ENCODE data around the gene ABCC1. TPM values are rescaled to one million over a fixed set of nuclear protein-coding genes. Genes with fewer than 3 reads are reported as not detected.

ABCC1 gene
- polyA plus RNA-seq, 1 donor (not counting 4 experiments of a cell fraction or from before 2014, with no cell fraction given), result 19.4 TPM

GRCh38 chr16:16171332-16171919 is 222.0 kb downstream of the ABCC1 start:
- Histone ChIP-seq H3K27ac (ENCODE audit: control insufficient read depth, insufficient read depth, low read length) (no peak overlapping the region), H3K9me1 (ENCODE audit: control insufficient read depth, extremely low read depth, insufficient read depth, low read length) (no peaks in the 10 kb centered on the region), H3K9ac (ENCODE audit: control insufficient read depth, extremely low read depth, insufficient read depth, low read length) (no peak overlapping the region), H3K4me1 (ENCODE audit: control insufficient read depth, extremely low read depth, insufficient read depth, low read length) (no peaks in the 10 kb centered on the region), H3K27me3 (ENCODE audit: control insufficient read depth, extremely low read depth, insufficient read depth, low read length) (no peaks in the 10 kb centered on the region), H3K4me3 (ENCODE audit: control insufficient read depth in 2 of 3, extremely low read depth in 1 of 3, insufficient read depth in 2 of 3, low read depth in 1 of 3, low read length in 3 of 3) (no peak overlapping the region), H3K36me3 (ENCODE audit: control insufficient read depth in 2 of 2, extremely low read depth in 1 of 2, insufficient read depth in 2 of 2, low read length in 2 of 2) (no peaks in the 10 kb centered on the region), H2AFZ (ENCODE audit: control insufficient read depth, low read length) (no peak overlapping the region), H3K4me2 (ENCODE audit: control insufficient read depth, extremely low read depth, insufficient read depth, low read depth, low read length) (no peak overlapping the region), H3K9me3 (ENCODE audit: control insufficient read depth, low read depth, low read length) (no peaks in the 10 kb centered on the region), H3K79me2 (ENCODE audit: control insufficient read depth, insufficient read depth, low read length) (no peaks in the 10 kb centered on the region), H4K20me1 (ENCODE audit: control insufficient read depth, extremely low read depth, insufficient read depth, low read length) (no peaks in the 10 kb centered on the region)
- TF ChIP-seq, protein P1, sequence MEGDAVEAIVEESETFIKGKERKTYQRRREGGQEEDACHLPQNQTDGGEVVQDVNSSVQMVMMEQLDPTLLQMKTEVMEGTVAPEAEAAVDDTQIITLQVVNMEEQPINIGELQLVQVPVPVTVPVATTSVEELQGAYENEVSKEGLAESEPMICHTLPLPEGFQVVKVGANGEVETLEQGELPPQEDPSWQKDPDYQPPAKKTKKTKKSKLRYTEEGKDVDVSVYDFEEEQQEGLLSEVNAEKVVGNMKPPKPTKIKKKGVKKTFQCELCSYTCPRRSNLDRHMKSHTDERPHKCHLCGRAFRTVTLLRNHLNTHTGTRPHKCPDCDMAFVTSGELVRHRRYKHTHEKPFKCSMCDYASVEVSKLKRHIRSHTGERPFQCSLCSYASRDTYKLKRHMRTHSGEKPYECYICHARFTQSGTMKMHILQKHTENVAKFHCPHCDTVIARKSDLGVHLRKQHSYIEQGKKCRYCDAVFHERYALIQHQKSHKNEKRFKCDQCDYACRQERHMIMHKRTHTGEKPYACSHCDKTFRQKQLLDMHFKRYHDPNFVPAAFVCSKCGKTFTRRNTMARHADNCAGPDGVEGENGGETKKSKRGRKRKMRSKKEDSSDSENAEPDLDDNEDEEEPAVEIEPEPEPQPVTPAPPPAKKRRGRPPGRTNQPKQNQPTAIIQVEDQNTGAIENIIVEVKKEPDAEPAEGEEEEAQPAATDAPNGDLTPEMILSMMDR (optimal IDR thresholded peaks at IDR 0.05 in 1 of 3, IDR thresholded peaks at IDR 0.05 in 1 of 3, conservative IDR thresholded peaks at IDR 0.05 in 1 of 3; ENCODE audit: extremely low read depth in 1 of 3, insufficient read depth in 2 of 3, low read length in 3 of 3), result no peak
- TF ChIP-seq EZH2 (IDR thresholded peaks at IDR 0.05; ENCODE audit: low read length), result no peak
- FAIRE-seq, result no peak
- dilution Hi-C loops (cut with MboI; ENCODE audit: extremely low pct_ligation_motif_present, low sequenced_read_pairs), result no loop called here
- no peak for DNase-seq (ENCODE audit: low read depth, low spot score)

- Histone ChIP-seq H2AFZ (ENCODE audit: control insufficient read depth, low read length) (no peak overlapping the region), H3K4me1 (ENCODE audit: control insufficient read depth, extremely low read depth, insufficient read depth, low read length) (no peaks in the 10 kb centered on the region), H4K20me1 (ENCODE audit: control insufficient read depth, extremely low read depth, insufficient read depth, low read length) (no peaks in the 10 kb centered on the region), H3K36me3 (ENCODE audit: control insufficient read depth in 2 of 2, extremely low read depth in 1 of 2, insufficient read depth in 2 of 2, low read length in 2 of 2) (no peaks in the 10 kb centered on the region), H3K9me3 (ENCODE audit: control insufficient read depth, low read depth, low read length) (no peaks in the 10 kb centered on the region), H3K79me2 (ENCODE audit: control insufficient read depth, insufficient read depth, low read length) (no peaks in the 10 kb centered on the region), H3K9me1 (ENCODE audit: control insufficient read depth, extremely low read depth, insufficient read depth, low read length) (no peaks in the 10 kb centered on the region), H3K27me3 (ENCODE audit: control insufficient read depth, extremely low read depth, insufficient read depth, low read length) (no peaks in the 10 kb centered on the region), H3K4me2 (ENCODE audit: control insufficient read depth, extremely low read depth, insufficient read depth, low read depth, low read length) (no peak overlapping the region), H3K9ac (ENCODE audit: control insufficient read depth, extremely low read depth, insufficient read depth, low read length) (no peak overlapping the region), H3K27ac (ENCODE audit: control insufficient read depth, insufficient read depth, low read length) (no peak overlapping the region), H3K4me3 (ENCODE audit: control insufficient read depth in 2 of 3, extremely low read depth in 1 of 3, insufficient read depth in 2 of 3, low read depth in 1 of 3, low read length in 3 of 3) (no peak overlapping the region)
- DNase-seq (ENCODE audit: low read depth, low spot score), result no peak
- no peak for FAIRE-seq
- dilution Hi-C loops (cut with MboI; ENCODE audit: extremely low pct_ligation_motif_present, low sequenced_read_pairs), result no loop called here
- no peak for TF ChIP-seq EZH2 (IDR thresholded peaks at IDR 0.05; ENCODE audit: low read length)
Observed at GRCh38 chr16:16172991-16173390, 223.6 kb downstream of the ABCC1 start.

GRCh38 chr16:16175296-16175695 is 225.9 kb downstream of the ABCC1 start:
- Histone ChIP-seq H3K4me1 (ENCODE audit: control insufficient read depth, extremely low read depth, insufficient read depth, low read length) (no peaks in the 10 kb centered on the region), H3K27me3 (ENCODE audit: control insufficient read depth, extremely low read depth, insufficient read depth, low read length) (no peaks in the 10 kb centered on the region), H3K9me3 (ENCODE audit: control insufficient read depth, low read depth, low read length) (no peaks in the 10 kb centered on the region), H4K20me1 (ENCODE audit: control insufficient read depth, extremely low read depth, insufficient read depth, low read length) (no peaks in the 10 kb centered on the region), H3K27ac (ENCODE audit: control insufficient read depth, insufficient read depth, low read length) (no peak overlapping the region), H3K4me3 (ENCODE audit: control insufficient read depth in 2 of 3, extremely low read depth in 1 of 3, insufficient read depth in 2 of 3, low read depth in 1 of 3, low read length in 3 of 3) (no peak overlapping the region), H3K36me3 (ENCODE audit: control insufficient read depth in 2 of 2, extremely low read depth in 1 of 2, insufficient read depth in 2 of 2, low read length in 2 of 2) (no peaks in the 10 kb centered on the region), H3K79me2 (ENCODE audit: control insufficient read depth, insufficient read depth, low read length) (no peaks in the 10 kb centered on the region), H2AFZ (ENCODE audit: control insufficient read depth, low read length) (no peak overlapping the region), H3K9me1 (ENCODE audit: control insufficient read depth, extremely low read depth, insufficient read depth, low read length) (no peaks in the 10 kb centered on the region), H3K4me2 (ENCODE audit: control insufficient read depth, extremely low read depth, insufficient read depth, low read depth, low read length) (no peak overlapping the region), H3K9ac (ENCODE audit: control insufficient read depth, extremely low read depth, insufficient read depth, low read length) (no peak overlapping the region)
- TF ChIP-seq EZH2 (IDR thresholded peaks at IDR 0.05; ENCODE audit: low read length), result no peak
- TF ChIP-seq, protein P1 (optimal IDR thresholded peaks at IDR 0.05 in 1 of 3, IDR thresholded peaks at IDR 0.05 in 1 of 3, conservative IDR thresholded peaks at IDR 0.05 in 1 of 3; ENCODE audit: extremely low read depth in 1 of 3, insufficient read depth in 2 of 3, low read length in 3 of 3), result no peak
- dilution Hi-C loops (cut with MboI; ENCODE audit: extremely low pct_ligation_motif_present, low sequenced_read_pairs), result no loop called here
- DNase-seq (ENCODE audit: low read depth, low spot score) (no peak), FAIRE-seq (no peak)
